HG02943 (cell line): ENCODE measurements around the gene ZNF497.
"Not testable (repeated sequence)": the region's sequence is repeated elsewhere in the genome, so short reads cannot be mapped to it uniquely, and the experiment has no call there.

Experiments used
- ATAC-seq: cut with Tn5 transposase; IDR thresholded peaks from one replicate; pipeline ENCODE4 v1.9.1; 2021; ENCODE audit warnings: mild to moderate bottlenecking, low read depth, moderate library complexity; ENCODE audit not compliant: unreplicated experiment

Gene ZNF497

DNA sequence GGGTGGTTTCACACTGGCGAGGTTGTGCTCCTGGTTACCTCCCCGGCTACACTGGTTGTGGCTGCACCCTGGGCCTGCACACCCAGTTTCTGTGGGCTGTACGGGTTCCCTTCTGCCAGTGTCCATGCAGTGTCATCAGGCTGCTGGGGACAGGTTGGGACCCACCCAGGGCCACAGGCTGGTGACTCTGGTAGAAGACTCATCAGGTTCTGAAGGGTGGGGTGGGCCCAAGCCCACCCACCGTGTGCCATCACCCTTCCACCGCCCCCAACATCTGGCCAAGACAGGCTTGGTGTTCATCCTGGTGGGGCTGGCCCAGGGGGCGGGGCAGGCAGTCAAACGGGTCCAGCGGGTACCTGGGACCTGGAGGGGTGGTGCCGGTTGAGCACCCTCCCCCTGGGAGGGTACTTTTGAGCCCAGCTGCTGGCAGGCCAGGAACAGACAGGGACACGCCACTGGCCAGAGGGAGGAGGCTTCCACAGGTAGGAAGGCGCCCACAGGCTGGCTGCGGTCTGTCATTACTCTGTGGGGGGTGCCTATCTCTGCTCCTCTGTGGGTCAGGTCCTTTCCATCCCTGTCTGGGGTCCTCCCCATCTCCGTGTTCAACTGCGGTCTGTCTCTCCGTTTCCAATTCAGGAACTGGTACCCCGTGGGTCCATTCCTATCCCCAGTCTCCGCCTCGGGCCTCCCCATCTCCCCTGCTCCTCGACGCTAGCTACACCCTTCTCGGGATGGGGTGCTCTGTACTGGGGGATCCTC lies 32.8 kb upstream of the ZNF497 start, which contains the start of gene RNF225:
RNF225 (plus strand) TSS at position 437 of the 759 bp plus-strand sequence. CDS start 434 bp downstream, outside the sequence.
- ATAC-seq, result no peak

DNA sequence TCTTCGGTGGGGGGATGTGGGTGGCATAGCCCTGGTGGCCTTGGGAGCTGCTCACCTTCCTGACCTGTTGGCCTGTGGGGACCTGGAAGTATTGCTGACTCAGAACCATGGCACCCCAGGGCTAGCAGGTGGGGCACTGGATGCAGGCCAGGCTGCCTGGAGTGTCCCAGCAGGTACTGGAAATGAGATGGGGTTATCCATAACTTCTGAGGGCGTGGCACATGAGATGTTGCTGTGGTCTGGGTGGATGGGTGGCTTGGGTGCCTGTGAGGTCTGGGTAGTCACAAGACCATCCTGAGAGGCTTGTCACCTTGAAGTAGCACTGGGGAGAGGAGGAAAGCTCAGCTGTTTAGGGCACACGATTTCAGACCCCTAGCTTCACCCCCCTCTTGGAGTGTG lies 32.3 kb upstream of the ZNF497 start:
- no peak for ATAC-seq

DNA sequence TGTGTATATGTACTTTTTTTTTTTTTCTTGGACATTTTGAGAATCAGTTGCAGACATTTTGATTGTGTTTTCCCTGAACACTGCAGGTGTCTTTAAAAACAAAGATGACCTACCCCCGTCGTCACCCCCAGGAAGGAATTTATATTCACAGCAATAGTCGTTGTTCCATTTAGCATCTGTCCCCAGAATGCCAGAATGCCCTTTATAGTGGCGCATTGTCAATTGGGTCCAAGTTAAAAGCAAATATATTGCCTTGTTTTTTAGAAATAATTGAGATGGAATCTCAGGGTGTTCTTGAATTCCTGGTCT lies 31.1 kb upstream of the ZNF497 start:
- ATAC-seq, result no peak

DNA sequence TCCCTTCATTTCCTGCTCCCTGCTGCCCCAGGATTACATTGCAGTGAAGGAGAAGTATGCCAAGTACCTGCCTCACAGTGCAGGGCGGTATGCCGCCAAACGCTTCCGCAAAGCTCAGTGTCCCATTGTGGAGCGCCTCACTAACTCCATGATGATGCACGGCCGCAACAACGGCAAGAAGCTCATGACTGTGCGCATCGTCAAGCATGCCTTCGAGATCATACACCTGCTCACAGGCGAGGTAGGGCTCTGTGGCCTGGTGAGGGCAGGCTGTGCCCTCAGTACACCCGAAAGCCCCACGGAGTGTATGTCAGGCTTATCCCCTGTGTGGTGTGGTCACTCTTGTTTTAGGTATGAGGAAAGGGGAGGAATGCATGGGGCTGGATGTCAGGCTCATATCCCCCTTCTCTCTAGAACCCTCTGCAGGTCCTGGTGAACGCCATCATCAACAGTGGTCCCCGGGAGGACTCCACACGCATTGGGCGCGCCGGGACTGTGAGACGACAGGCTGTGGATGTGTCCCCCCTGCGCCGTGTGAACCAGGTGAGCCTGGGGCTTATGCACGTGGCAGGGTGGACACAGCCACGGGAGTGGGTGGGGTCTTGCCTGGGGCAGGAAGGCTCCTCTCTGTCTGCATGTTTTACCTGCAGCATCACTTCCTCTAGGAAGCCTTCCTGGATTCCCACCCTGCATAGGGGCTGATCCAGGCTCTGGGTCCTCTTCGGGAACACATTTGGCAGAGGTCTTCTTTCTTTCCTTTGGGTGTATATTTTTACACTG lies 30.6 kb upstream of the ZNF497 start:
- no peak for ATAC-seq

DNA sequence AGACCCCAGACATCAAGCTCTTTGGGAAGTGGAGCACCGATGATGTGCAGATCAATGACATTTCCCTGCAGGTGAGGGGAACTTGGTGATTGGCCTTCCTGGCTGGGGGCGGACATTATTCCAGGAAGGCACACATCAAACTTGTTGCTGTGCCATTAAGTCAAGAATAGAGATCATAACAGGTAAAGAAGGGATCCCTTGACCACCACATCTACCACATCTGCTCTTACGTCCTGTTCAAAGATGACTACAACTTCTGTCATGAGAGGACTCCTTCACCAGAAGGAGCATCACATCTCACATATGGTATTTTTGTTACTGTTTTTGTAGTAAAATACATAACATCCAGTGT lies 25.6 kb upstream of the ZNF497 start:
- no peak for ATAC-seq

DNA sequence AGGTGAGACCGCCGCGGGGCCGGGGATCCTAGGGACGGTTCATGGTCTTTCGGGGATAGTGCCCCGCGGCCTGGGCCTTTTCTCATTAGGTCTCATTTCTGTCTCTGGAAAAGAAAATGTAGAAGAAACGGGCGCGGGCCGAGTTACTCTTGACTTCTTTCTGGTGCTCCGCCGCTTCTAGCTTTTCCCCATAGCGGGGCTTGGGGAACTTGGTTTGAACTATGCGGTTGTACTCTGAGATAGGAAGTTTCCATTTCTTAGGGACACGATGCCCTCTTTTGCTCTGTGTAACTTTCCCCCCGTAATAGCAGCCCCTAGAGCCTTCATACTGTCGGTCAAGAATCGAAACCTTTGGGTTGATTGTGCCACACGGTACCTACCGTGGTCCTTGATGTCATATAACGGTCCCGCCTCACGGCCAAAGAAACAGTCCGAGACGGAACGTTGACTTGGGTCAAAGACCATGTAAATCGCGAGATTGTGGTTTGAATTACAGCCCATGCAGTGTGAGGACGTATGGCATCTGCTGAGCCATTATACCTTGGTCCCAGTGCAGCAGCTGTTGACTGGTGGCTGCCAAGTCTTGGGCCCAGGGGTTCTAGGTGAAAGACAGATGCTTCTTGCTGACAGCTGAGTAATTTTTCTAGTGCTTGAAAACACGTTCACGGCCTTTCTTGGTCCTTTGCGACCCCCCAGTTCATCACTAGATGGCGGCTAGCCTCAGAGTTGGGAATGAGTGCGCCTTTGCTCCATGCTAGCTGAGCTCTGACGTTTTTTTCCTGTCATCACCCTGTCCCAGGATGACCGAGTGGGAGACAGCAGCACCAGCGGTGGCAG lies 25.0 kb upstream of the ZNF497 start:
- peak; percentile 11 for ATAC-seq

DNA sequence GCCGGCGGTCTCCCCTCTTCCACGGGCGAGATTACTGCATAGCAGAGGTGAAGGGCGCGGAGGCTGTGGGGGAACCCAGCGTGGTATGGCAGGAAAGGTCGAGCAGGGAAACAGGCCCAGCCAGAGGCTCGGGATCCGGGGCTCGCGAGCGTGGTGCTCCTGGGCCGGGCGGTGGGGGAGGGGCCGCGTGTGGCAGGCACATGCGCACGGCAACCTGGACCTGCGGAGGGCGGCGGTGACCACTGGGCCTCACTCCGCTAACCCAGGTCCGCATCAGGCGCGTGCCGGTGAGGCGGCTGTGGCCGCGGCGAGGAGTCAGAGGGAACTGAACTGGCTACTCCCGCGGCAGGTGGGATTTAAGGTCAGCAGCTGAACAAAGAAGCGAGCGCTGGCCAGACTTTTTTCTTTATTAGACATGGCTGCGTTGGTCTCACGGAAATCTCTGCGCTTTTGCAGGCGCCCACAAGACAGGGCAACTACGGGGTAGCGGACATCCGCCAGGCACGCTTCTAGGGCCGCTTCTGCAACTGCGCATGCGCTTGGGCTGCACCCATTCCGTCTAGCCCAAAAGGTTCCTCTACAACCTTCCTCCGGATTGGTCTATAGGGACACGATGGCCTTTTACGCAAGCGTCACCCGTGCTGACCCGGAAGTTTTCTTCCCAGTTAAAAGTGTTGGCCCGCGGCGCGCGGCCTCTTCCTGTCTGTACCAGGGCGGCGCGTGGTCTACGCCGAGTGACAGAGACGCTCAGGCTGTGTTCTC lies 24.2 kb upstream of the ZNF497 start, which contains the start of gene RPS5:
RPS5 (plus strand) TSS at position 694 of the 762 bp plus-strand sequence. CDS start 869 bp downstream, outside the sequence.
- ATAC-seq, result peak; percentile 85

DNA sequence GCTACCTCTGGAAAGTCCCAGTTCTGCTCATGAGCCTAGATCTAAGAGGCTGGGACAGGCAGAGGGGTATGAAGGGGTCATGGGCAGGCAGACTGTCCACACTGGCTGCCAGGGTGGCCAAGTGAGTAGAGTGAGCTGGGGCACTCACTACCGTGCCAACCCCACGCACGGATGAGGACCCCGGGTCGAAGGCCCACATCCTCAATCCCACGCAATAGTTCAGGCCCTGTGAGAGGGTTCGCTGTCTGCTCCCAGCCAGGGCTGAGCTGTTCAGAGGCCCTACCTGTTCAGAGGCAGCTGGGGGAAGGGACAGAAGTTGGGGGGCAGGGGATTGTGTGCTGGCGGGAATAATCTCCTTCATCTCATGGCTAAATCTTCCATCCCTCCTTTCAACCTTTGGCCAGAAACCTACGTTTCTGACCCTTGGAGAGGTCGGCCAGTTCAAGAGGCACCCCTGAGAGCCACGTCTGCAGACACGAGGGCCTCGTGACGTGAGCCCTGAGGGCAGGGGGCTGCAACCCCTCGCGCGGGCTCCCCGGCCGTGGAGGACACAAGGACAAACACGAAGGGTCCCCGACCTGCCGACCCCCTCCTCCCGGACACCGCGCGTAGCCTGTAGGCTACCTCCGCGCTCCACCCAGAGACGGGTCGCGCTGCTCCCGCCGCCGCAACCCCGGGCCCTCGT lies 23.5 kb upstream of the ZNF497 start:
- ATAC-seq, result peak; percentile 6

DNA sequence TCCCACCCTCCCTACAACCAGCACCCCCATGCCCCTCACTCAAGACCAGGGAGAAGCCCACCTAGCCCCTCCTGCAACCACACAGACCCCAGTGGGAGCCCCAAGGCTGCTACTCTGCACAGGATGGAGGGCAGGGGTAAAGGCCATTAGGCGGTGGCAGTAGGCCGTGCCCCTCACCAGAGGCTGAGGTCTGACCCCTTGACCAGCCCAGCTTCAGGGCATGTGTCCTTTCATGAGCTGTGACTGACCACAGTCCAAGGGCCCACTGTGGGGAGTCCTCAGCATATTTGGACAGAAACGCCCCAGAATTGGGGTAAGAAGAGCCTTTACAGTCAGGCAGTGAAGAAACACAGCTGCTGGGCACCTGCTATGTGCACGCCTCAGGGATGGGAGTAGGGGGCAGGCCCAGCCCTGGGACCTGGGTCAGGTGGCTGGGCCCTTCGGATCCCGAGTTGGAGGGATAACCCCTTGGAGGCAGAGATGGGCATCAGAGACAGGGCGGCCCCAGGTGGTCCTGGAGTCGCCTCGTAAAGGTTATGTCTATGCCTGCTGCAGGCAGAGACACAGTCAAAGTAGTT lies 22.9 kb upstream of the ZNF497 start:
- no peak for ATAC-seq

DNA sequence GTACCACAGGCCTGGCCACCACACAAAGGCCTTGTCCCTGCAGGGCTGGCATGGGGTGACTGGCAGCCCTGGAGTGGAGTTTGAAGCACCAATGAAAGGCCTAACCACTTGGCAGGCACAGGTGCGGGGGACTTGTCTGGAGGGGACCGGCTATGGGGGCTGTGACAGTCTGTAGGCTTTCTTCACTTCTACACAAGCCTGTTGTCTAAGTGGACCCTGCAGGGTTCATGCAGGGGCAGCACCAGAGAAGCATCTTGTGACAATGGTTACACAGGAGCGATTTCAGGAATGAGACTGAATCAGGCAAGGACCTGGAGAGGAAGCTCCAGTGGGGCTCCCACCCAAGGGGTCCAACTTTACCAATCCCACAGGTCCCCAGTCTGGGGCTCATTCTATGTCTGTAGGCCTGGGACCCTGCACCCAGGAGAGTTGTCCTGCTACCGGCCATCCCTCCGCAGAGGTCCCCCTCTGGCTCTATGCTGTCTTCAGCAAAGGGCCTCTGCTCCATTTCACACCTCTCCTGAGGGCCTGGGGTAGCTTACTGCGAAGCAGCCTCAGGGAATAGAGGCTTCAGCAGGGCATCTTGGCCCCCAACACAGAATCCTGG lies 20.5 kb upstream of the ZNF497 start:
- ATAC-seq, result no peak

DNA sequence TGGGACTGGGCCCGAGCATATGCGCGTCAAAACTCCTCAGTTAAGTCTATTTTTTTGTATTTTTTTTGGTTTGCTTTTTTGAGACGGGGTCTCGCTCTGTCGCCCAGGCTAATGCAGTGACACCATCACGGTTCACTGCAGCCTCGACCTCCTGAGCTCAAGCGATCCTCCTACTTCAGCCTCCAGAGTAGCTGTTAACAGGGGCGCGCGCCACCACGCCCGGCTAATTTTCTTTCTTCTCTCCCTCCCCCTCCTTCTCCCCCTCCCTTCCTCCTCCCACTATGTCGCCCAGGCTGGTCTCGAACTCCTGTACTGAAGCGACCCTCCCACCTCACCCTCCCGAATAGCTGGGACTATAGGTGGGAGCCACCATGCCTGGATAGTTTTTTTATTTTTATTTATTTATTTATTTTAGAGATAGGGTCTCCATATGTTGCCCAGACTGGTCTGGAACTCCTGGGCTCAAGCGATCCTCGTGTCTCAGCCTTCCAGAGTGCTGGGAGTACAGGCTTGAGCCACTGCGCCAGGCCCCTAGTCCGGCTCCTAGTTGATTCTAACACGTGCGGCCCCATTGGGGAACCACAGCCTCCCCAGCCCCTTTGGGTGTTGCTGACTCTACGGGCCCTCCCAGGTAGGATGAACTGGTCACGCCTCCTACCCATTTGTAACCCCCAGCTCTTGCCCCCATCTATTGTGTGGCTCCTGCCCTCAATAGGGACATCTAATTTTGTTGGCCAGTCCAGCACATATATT lies 19.1 kb upstream of the ZNF497 start:
- ATAC-seq, result no peak

DNA sequence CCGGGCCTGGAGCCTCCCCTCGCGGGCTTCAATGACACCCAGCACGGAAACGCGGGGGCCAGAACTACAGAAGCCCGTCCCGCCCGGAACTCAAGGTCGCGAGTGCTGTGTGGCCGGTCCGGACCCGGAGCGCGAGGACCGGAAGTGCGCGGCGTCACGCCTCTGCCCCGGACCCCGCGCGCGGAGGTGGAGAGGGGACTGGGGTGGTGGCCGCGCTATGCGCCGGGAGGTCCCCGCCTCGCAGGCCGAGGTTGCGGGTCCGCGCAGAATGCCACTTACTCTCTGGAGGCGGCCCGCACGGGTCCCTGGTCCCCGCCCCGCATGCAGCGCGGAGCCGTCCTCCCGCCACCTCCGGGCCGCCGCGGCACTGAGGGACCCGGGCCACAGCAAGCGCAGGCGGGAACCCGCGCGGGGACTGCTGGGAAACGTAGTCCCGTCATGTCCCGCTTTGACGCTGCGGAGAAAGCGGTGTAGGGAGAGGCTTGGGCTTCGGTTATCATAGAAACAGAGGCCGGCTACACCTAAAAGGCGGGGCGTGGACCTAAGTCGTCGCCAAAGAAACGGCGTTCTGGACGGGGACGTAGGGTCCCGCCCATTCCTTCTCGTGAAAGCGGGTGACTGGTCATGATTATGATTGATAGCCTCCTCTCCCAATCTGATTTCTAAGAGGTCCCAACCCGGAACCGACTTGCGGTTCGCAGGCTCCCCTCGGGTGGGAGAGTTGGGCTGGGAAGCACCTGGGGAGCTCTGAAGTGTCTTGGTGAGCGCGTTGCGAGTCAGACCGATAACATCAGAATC lies 18.3 kb upstream of the ZNF497 start, which contains the start of gene ZNF837:
ZNF837 (minus strand) TSS at position 369 of the 798 bp plus-strand sequence. CDS start 11,698 bp downstream, outside the sequence.
- peak; percentile 74 for ATAC-seq

DNA sequence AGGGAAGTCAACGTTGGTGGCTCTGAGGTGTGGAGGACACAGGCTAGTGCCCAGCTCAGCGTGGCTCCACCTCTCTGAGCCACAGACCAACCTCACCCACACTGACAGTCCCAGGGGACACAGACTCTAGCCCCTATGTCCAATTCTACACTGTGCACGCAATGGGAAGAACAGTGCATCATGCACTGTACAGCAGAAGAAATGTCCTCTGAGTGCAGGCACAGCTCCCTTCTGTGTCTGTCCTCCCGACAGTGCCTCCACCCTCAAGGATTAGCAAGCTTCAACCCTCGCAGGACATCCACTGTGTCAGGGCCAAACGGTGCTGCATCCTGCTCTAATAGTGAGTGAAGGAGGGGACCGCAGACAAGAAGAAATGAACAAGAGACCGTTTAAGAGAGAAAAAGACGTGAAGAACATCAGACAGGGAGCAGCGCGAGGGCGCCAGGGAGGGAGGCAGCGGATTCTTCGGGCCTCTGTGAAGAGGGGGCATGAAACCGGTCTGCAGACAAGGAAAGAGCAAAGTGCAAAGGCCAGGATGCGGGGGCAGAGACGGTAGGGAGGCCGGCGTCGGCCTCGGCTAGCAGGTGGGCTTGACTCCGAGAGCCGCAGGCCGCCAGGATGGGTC lies 17.6 kb upstream of the ZNF497 start:
- no peak for ATAC-seq

DNA sequence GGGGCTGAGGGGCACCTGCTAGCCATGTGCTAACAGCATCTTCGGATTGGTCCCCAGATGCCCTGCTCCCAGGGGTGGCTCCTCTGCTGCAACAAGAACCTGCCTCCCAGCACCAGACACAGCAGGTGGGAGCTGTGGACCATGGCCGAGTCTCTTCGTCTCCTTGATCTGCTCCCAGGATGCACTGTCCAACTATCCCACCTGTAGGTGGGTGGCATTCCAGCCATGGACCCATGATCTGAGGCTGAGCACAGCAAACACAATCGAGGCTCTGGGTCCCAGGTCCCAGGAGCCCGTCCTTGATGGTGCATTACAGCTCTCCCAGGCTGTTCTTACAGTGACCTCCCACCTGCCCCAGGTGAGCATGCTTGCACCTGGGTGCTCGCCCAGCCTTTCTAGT lies 16.7 kb upstream of the ZNF497 start:
- no peak for ATAC-seq

DNA sequence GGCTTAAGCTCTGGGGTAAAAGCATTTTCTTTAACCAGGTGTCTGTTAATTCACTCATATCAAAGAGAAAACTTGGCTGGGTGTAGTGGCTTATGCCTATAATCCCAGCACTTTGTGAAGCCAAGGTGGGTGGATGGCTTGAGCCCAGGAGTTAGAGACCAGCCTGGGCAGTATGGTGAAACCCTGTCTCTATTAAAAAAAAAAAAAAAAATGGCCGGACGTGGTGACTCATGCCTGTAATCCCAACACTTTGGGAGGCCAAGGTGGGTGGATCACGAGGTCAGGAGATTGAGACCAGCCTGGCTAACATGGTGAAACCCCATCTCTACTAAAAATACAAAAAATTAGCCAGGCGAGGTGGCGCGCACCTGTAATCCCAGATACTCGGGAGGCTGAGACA lies 14.2 kb upstream of the ZNF497 start:
- ATAC-seq, result not testable (repeated sequence)

DNA sequence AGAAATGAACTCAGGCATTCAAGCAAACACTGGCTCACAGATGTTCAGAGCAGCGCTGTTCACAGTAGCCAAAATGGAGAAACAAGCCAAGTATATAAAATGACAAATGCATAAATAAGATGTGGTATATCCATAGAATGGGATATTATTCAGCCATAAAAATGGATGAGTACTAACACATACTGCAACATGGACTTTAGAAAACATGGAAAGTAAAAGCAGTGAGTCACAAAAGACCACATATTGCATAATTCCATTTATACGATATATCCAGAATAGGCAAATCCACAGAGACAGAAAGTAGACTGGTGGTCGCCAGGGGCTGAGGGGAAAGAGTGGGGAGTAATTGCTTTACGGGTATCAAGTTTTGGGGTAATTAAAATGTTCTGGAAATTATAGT lies 11.6 kb upstream of the ZNF497 start:
- no peak for ATAC-seq
